IMR-90 (cell line): Measurements from ENCODE around the gene DDX10. TPM values are rescaled to one million over a fixed set of nuclear protein-coding genes. Genes with fewer than 3 reads are reported as not detected.

Experiments
- ATAC-seq: fragments of 200-7000 bp; cut with Tn5 transposase; 2 replicates; pipeline ENCODE4 v1.9.1; 2020; ENCODE audit warnings: low read depth, mild to moderate bottlenecking, moderate library complexity
- BruUV-seq: library from RNA; stranded (reverse); fragments of 400-500 nt; replicated peaks from 2 replicates; lab custom pipeline; 2021; lab: Mats Ljungman, UMichigan
- CTCF ChIA-PET: fragments of 300-600 bp; formaldehyde crosslinking; extraction: SDS; loops from one replicate; lab custom pipeline; 2021; ENCODE audit warnings: antibody characterized with exemption; lab: Yijun Ruan, JAX
- POLR2A ChIA-PET: fragments of 300-600 bp; sonication (Branson Sonifier 250); formaldehyde crosslinking; loops from one replicate; lab custom pipeline; 2022; ENCODE audit warnings: antibody characterized with exemption; ENCODE audit not compliant: unreplicated experiment; lab: Charles Lee
- DNase-seq: peaks from one replicate; pipeline ENCODE4 v3.0.0; 2013
- H2AFZ ChIP-seq: replicated peaks from 2 replicates; pipeline ENCODE3; 2013; ENCODE audit warnings: low read length, mild to moderate bottlenecking; ENCODE audit not compliant: poor library complexity
- H2AK5ac ChIP-seq: 2 replicates; pipeline ENCODE4 v1.6.1; 2013; ENCODE audit warnings: low read depth, low read length, inconsistent platforms
- H2AK9ac ChIP-seq: replicated peaks from 2 replicates; pipeline ENCODE3; 2013; ENCODE audit warnings: mild to moderate bottlenecking, low read depth, low read length, moderate library complexity; ENCODE audit not compliant: poor library complexity
- H2BK120ac ChIP-seq: 2 replicates; pipeline ENCODE4 v1.6.1; 2013; ENCODE audit warnings: low read depth, low read length, inconsistent platforms
- H2BK15ac ChIP-seq: 3 replicates; pipeline ENCODE4 v1.6.1; 2013; ENCODE audit warnings: low read depth, low read length, inconsistent platforms
- H2BK20ac ChIP-seq: 2 replicates; pipeline ENCODE4 v1.6.1; 2013; ENCODE audit warnings: low read depth, mild to moderate bottlenecking, inconsistent platforms, low read length, moderate library complexity
- H2BK5ac ChIP-seq: 2 replicates; pipeline ENCODE4 v1.6.1; 2013; ENCODE audit warnings: mild to moderate bottlenecking, low read depth, low read length, inconsistent platforms; ENCODE audit not compliant: poor library complexity, severe bottlenecking
- H3K14ac ChIP-seq: replicated peaks from 2 replicates; pipeline ENCODE4 v1.6.1; 2013; ENCODE audit warnings: low read depth, low read length, inconsistent platforms
- H3K18ac ChIP-seq: 2 replicates; pipeline ENCODE4 v1.6.1; 2013; ENCODE audit warnings: low read depth, low read length, control low read depth
- H3K23ac ChIP-seq: 2 replicates; pipeline ENCODE4 v1.6.1; 2013; ENCODE audit warnings: low read depth, low read length, inconsistent platforms
- H3K27ac ChIP-seq: 2 replicates; pipeline ENCODE4 v1.5.1; 2013; ENCODE audit warnings: mild to moderate bottlenecking, control low read depth, low read length; ENCODE audit not compliant: insufficient read depth
- H3K27me3 ChIP-seq: 2 replicates; pipeline ENCODE4 v1.6.1; 2013; ENCODE audit warnings: low read length; ENCODE audit not compliant: control insufficient read depth, insufficient read depth
- H3K36me3 ChIP-seq: 2 replicates; pipeline ENCODE4 v1.6.1; 2013; ENCODE audit warnings: low read length, mixed read lengths; ENCODE audit not compliant: control insufficient read depth, insufficient read depth
- H3K4ac ChIP-seq: 2 replicates; pipeline ENCODE4 v1.6.1; 2013; ENCODE audit warnings: low read depth, low read length, inconsistent platforms
- H3K4me1 ChIP-seq: 2 replicates; pipeline ENCODE4 v1.6.1; 2013; ENCODE audit warnings: low read length, mixed read lengths; ENCODE audit not compliant: control insufficient read depth, insufficient read depth
- H3K4me2 ChIP-seq: 2 replicates; pipeline ENCODE4 v1.6.1; 2013; ENCODE audit warnings: low read depth, mild to moderate bottlenecking, control low read depth, low read length, moderate library complexity
- H3K4me3 ChIP-seq: 2 replicates; pipeline ENCODE4 v1.5.1; 2013; ENCODE audit warnings: low read depth, mild to moderate bottlenecking, control low read depth, low read length, moderate library complexity; ENCODE audit not compliant: insufficient read depth
- H3K56ac ChIP-seq: 2 replicates; pipeline ENCODE4 v1.6.1; 2013; ENCODE audit warnings: low read length, inconsistent platforms; ENCODE audit not compliant: insufficient read depth; ENCODE audit errors: extremely low read depth
- H3K79me1 ChIP-seq, 2 experiments: 2 replicates each; pipeline ENCODE4 v1.6.1; 2013; ENCODE audit warnings: low read length in 2 of 2, inconsistent platforms in 1 of 2, low read depth in 1 of 2
- H3K9ac ChIP-seq: 2 replicates; pipeline ENCODE4 v1.6.1; 2013; ENCODE audit warnings: low read depth, low read length, control low read depth
- H3K9me1 ChIP-seq: 2 replicates; pipeline ENCODE4 v1.6.1; 2013; ENCODE audit warnings: low read length, inconsistent platforms; ENCODE audit not compliant: insufficient read depth
- H3K9me3 ChIP-seq: 2 replicates; pipeline ENCODE4 v1.6.1; 2013; ENCODE audit warnings: low read length; ENCODE audit not compliant: control insufficient read depth, insufficient read depth
- H4K20me1 ChIP-seq: 2 replicates; pipeline ENCODE4 v1.6.1; 2013; ENCODE audit warnings: low read length, inconsistent platforms; ENCODE audit not compliant: insufficient read depth
- H4K5ac ChIP-seq: 2 replicates; pipeline ENCODE4 v1.6.1; 2013; ENCODE audit warnings: mild to moderate bottlenecking, low read depth, low read length, control low read depth
- H4K8ac ChIP-seq, 2 experiments: 2 replicates each; pipeline ENCODE4 v1.6.1; 2013; ENCODE audit warnings: low read depth in 2 of 2, low read length in 2 of 2, control low read depth in 1 of 2, inconsistent platforms in 1 of 2
- H4K91ac ChIP-seq: 2 replicates; pipeline ENCODE4 v1.6.1; 2013; ENCODE audit warnings: low read depth, low read length, inconsistent platforms; ENCODE audit not compliant: insufficient read depth
- CEBPB ChIP-seq: IDR thresholded peaks from 2 replicates; pipeline ENCODE4 v1.6.1; 2012; ENCODE audit warnings: low read depth, low read length, improper control_type of control experiment
- CTCF ChIP-seq: conservative IDR thresholded peaks from 2 replicates; pipeline ENCODE4 v1.5.1; 2012; ENCODE audit warnings: mild to moderate bottlenecking, low read depth, low read length, improper control_type of control experiment
- ELK1 ChIP-seq: fragments of 150-350 bp; IDR thresholded peaks from 2 replicates; pipeline ENCODE4 v1.6.1; 2016; ENCODE audit warnings: low read depth, mild to moderate bottlenecking, low read length, moderate library complexity, borderline replicate concordance
- NFE2L2 ChIP-seq: fragments of 150-350 bp; IDR thresholded peaks from 2 replicates; pipeline ENCODE4 v1.6.1; 2016; ENCODE audit warnings: low read depth, mild to moderate bottlenecking, low read length
- RCOR1 ChIP-seq: IDR thresholded peaks from 2 replicates; pipeline ENCODE4 v1.6.1; 2012; ENCODE audit warnings: mild to moderate bottlenecking, low read length, improper control_type of control experiment; ENCODE audit not compliant: insufficient replicate concordance
- SMC3 ChIP-seq: fragments of 150-350 bp; IDR thresholded peaks from 2 replicates; pipeline ENCODE4 v1.6.1; 2016; ENCODE audit warnings: low read depth, mild to moderate bottlenecking, antibody characterized with exemption, low read length, moderate library complexity
- USF2 ChIP-seq: fragments of 150-350 bp; IDR thresholded peaks from 2 replicates; pipeline ENCODE4 v1.6.1; 2017; ENCODE audit warnings: mild to moderate bottlenecking, antibody characterized with exemption, low read length, low read depth
- WGBS, 2 experiments: methylation state at CpG; one replicate each; pipeline versions ENCODE4 v1.1.5 to v1.1.7; 2013; ENCODE audit warnings: missing lambda C conversion rate in 2 of 2; ENCODE audit not compliant: insufficient read length in 1 of 2; ENCODE audit errors: extremely low coverage in 2 of 2; 5-methylcytosine and 5-hydroxymethylcytosine counted together
- dilution Hi-C: fragments of 300-500 bp; cut with HindIII; formaldehyde crosslinking; loops from one replicate; pipeline ENCODE4 v1.14.3; 2018; ENCODE audit warnings: low sequenced_read_pairs; ENCODE audit not compliant: unreplicated experiment
- in situ Hi-C: fragments of 300-500 bp; cut with MboI; formaldehyde crosslinking; loops from 3 replicates; pipeline ENCODE4 v1.14.3; 2019; ENCODE audit warnings: low sequenced_read_pairs, inconsistent platforms, mixed read lengths
- intact Hi-C: fragments of 100-400 bp; cut with micrococcal nuclease; formaldehyde crosslinking; loops from 2 replicates; pipeline ENCODE4 v1.10.0; 2022
- polyA plus RNA-seq, 3 experiments: library from polyadenylated mRNA; depleted of rRNA; stranded (reverse); fragments of >200 nt; gene quantifications; 2 replicates each; pipeline ENCODE4 v1.2.3, GENCODE V29; 2012; ENCODE audit warnings: low replicate concordance in 1 of 3
- total RNA-seq: library from RNA; depleted of rRNA; stranded (reverse); fragments of >200 nt; gene quantifications from 2 replicates; pipeline ENCODE4 v1.2.3, GENCODE V29; 2012

Gene DDX10
- total and polyA plus RNA-seq, 2 of the 4 experiments (the other 2 are of a cell fraction) = 20.0 to 31.9 TPM

GRCh38 chr11:108694846-108695245 lies 30.0 kb downstream of the DDX10 start:
- Histone ChIP-seq H3K27ac (no peak overlapping the region), H2BK5ac (peak overlapping the region; percentile 27), H4K5ac (no peak overlapping the region), H2AK9ac (no peak overlapping the region), H3K4ac (no peak overlapping the region), H3K23ac (no peak overlapping the region), H3K56ac (no peak overlapping the region), H3K79me1 (peaks cover 3 to 18% of the 10 kb centered on the region in 2 experiments; a peak in 3 of 4 replicates), H3K4me1 (peaks cover 10% of the 10 kb centered on the region), H3K27me3 (no peaks in the 10 kb centered on the region), H3K4me3 (no peak overlapping the region), H3K9me3 (no peaks in the 10 kb centered on the region), H2AK5ac (no peak overlapping the region), H3K9ac (no peak overlapping the region), H3K36me3 (peaks cover 13% of the 10 kb centered on the region), H4K8ac (no peak overlapping the region), H4K91ac (no peak overlapping the region), H3K9me1 (peaks cover 4% of the 10 kb centered on the region; the same call in 1 of the 2 replicates), H3K18ac (no peak overlapping the region), H3K4me2 (no peak overlapping the region), H2BK15ac (no peak overlapping the region), H2BK120ac (no peak overlapping the region), H3K14ac (no peak overlapping the region), H2AFZ (no peak overlapping the region), H4K20me1 (no peaks in the 10 kb centered on the region), H2BK20ac (no peak overlapping the region)
- intact Hi-C loops (loop anchor here (5.0 to 10.0 kb wide), 4 partner anchors 237 to 1157 kb away; partner anchors contain the start of gene C11orf87), in situ Hi-C loops (loop anchor here (25.0 kb wide), 1 partner anchor 1242 kb away; no protein-coding TSS in a partner anchor), dilution Hi-C loops (no loop called here)
- ATAC-seq (no peak), DNase-seq (no peak)
- no TSS peak for BruUV-seq
- CTCF ChIA-PET = no interaction called here
- TF ChIP-seq CTCF (no peak), SMC3 (no peak), ELK1 (no peak), NFE2L2 (no peak), USF2 (no peak), RCOR1 (no peak), CEBPB (peak; percentile 48; the same call in 1 of the 2 replicates)
- POLR2A ChIA-PET = no interaction called here
- WGBS, 2 experiments = no CpG with 5 or more reads among the region's 1 CpG
